Stimulated activated CD4-positive, alpha-beta T cell treated with anti-CD3 and anti-CD28 coated beads, Interleukin-15, amount 100 ng/mL, for 48 hours (primary cell): ENCODE measurements around the gene ACTR10.

ENCODE experiments used
- DNase-seq, 2 donors: peaks; one replicate each; pipeline ENCODE4 v3.0.0-alpha.2; 2020; ENCODE audit warnings: low read depth in 2 of 2

The ACTR10 gene

GRCh38 chr14:58280954-58281787 lies 81.2 kb downstream of the ACTR10 start:
- DNase-seq, result no peak

DNA sequence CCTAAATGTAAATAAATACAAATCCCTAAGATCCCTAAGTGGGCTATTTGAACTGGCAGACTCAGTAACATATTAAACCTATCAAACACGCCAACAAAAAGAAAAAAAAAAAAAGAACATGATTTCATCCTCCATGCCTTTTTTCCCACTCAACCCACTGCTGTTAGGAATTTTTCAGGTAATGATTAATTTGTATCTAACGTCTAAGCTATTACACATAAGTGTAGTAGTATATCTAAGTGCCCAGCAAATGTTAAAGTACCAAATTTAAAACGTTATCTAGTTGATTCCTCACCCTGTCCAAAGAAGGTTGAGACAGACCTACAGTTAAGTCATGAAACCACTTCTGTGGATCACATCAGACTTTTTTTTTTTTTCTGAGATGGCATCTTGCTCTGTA lies 82.0 kb downstream of the ACTR10 start:
- no peak for DNase-seq

- no peak for DNase-seq
Observed at GRCh38 chr14:58282925-58283593, 83.1 kb downstream of the ACTR10 start.

DNA sequence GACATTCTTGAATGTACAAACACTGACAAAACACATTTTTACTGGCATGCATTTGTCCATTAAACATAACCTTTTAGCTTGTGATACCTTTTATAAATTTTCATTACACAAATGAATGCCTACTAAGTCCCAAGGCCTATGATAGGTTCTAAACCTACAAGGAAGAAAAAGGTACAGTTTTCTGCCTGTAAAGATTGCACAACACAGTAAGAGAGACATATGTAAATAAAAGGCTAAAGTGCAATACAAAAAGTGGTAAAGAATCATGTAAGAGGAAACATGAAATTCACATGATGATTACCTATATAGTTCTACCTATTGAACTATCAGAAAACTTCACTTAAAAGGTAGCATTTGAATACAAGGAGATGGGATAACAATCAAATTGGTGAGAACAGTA lies 83.8 kb downstream of the ACTR10 start:
- no peak for DNase-seq

- no peak for DNase-seq
Observed at GRCh38 chr14:58285132-58285531, 85.2 kb downstream of the ACTR10 start.
